HL-60 (cell line): ENCODE measurements around the gene BRCA2.
A peak's percentile ranks its signal among the peaks of the same experiment; 100 is the strongest.

ENCODE experiments used
- GABPA ChIP-seq: IDR thresholded peaks from 2 replicates; pipeline ENCODE4 v1.6.1; 2012; ENCODE audit warnings: low read depth
- POLR2AphosphoS5 ChIP-seq: IDR thresholded peaks from 2 replicates; pipeline ENCODE4 v1.6.1; 2012; ENCODE audit warnings: low read depth
- REST ChIP-seq: IDR thresholded peaks from 2 replicates; pipeline ENCODE4 v1.6.1; 2012; ENCODE audit warnings: low read depth; ENCODE audit not compliant: insufficient replicate concordance
- SPI1 ChIP-seq: IDR thresholded peaks from 2 replicates; pipeline ENCODE4 v1.6.1; 2012; ENCODE audit warnings: low read depth, mild to moderate bottlenecking, borderline replicate concordance
- TF ChIP-seq, protein P1 (sequence below): IDR thresholded peaks from one replicate; pipeline ENCODE4 v1.5.1; 2011; ENCODE audit warnings: low read length, control low read depth, inconsistent platforms; ENCODE audit not compliant: insufficient read depth

GRCh38 chr13:32300406-32300805 is 14.9 kb upstream of the BRCA2 start:
- TF ChIP-seq, protein P1, sequence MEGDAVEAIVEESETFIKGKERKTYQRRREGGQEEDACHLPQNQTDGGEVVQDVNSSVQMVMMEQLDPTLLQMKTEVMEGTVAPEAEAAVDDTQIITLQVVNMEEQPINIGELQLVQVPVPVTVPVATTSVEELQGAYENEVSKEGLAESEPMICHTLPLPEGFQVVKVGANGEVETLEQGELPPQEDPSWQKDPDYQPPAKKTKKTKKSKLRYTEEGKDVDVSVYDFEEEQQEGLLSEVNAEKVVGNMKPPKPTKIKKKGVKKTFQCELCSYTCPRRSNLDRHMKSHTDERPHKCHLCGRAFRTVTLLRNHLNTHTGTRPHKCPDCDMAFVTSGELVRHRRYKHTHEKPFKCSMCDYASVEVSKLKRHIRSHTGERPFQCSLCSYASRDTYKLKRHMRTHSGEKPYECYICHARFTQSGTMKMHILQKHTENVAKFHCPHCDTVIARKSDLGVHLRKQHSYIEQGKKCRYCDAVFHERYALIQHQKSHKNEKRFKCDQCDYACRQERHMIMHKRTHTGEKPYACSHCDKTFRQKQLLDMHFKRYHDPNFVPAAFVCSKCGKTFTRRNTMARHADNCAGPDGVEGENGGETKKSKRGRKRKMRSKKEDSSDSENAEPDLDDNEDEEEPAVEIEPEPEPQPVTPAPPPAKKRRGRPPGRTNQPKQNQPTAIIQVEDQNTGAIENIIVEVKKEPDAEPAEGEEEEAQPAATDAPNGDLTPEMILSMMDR: no peak
- TF ChIP-seq REST (no peak), POLR2AphosphoS5 (no peak), GABPA (no peak), SPI1 (peak; percentile 36; the same call in 1 of the 2 replicates)
